DMS114 treated with DMSO at 0.1 percent for 48 hours (cell line): ENCODE data around the gene ITGAX.
"Not testable (repeated sequence)": the region's sequence is repeated elsewhere in the genome, so short reads cannot be mapped to it uniquely, and the experiment has no call there.

Source experiments
- DNase-seq: peaks from one replicate; lab custom pipeline; 2025; ENCODE audit not compliant: unreplicated experiment; lab: John Stamatoyannopoulos, UW

ITGAX gene

GRCh38 chr16:31354394-31355291 lies at the start of gene ITGAX:
Gene ITGAX, plus strand, starts transcription at chr16:31355176. Its CDS starts 79 bp downstream, at chr16:31355255.
- no peak for DNase-seq

- DNase-seq: no peak
Observed at GRCh38 chr16:31305219-31305618, 49.8 kb upstream of the ITGAX start.

- DNase-seq: not testable (repeated sequence)
Observed at GRCh38 chr16:31308381-31308780, 46.6 kb upstream of the ITGAX start.

GRCh38 chr16:31322500-31322899 lies 32.5 kb upstream of the ITGAX start:
- no peak for DNase-seq

GRCh38 chr16:31323959-31324629 lies 30.9 kb upstream of the ITGAX start:
- no peak for DNase-seq

- DNase-seq: no peak
Observed at GRCh38 chr16:31325171-31325570, 29.8 kb upstream of the ITGAX start.

- no peak for DNase-seq
Observed at GRCh38 chr16:31327646-31328225, 27.2 kb upstream of the ITGAX start.

- DNase-seq: no peak
Observed at GRCh38 chr16:31328322-31329052, 26.5 kb upstream of the ITGAX start.

GRCh38 chr16:31329671-31330552 lies 25.1 kb upstream of the ITGAX start:
- DNase-seq: no peak

- DNase-seq: no peak
Observed at GRCh38 chr16:31330553-31330890, 24.5 kb upstream of the ITGAX start.

GRCh38 chr16:31331141-31331764 lies 23.7 kb upstream of the ITGAX start:
- DNase-seq: no peak

GRCh38 chr16:31331807-31332301 lies 23.1 kb upstream of the ITGAX start:
- DNase-seq: no peak

GRCh38 chr16:31332544-31332943 lies 22.4 kb upstream of the ITGAX start:
- DNase-seq: no peak

GRCh38 chr16:31333686-31334649 lies 21.0 kb upstream of the ITGAX start:
- DNase-seq: peak; percentile 39

GRCh38 chr16:31334934-31335333 lies 20.0 kb upstream of the ITGAX start:
- DNase-seq: no peak

GRCh38 chr16:31335431-31335830 lies 19.5 kb upstream of the ITGAX start:
- no peak for DNase-seq

- DNase-seq: not testable (repeated sequence)
Observed at GRCh38 chr16:31338166-31338685, 16.8 kb upstream of the ITGAX start.

GRCh38 chr16:31344712-31345111 lies 10.3 kb upstream of the ITGAX start:
- no peak for DNase-seq
